CD4-positive, alpha-beta T cell treated with Interleukin-6 for 4 hours (primary cell): ENCODE results near the gene SLC39A1.

Source experiments
- DNase-seq: peaks from one replicate; pipeline ENCODE4 v3.0.0-alpha.2; 2020; ENCODE audit warnings: mixed read lengths

SLC39A1 gene

DNA sequence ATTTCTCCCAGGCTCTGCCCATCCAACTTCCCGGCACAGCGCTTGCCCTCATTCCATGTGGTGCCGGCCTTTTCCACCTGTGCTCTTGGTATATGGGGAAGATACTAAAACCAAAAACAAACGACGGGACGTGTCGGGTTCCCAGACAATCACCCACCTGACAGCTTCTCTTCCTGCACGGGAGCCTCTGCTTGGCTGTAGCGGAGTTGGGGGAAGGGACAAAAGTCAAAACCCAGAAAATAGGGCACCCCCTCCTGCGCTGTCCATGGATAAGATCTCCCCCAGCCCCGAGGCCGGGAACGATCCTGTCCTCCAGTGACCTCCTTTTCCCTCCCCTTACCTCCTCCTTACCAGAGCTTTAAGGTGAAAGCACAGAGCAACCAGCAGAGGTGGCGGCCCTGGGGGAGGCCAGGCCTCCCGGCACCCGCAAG is 13.5 kb upstream of the SLC39A1 start:
- DNase-seq, result no peak

GRCh38 chr1:153973525-153973924 is 10.2 kb upstream of the SLC39A1 start:
- DNase-seq, result no peak

GRCh38 chr1:153973071-153973470 is 9.7 kb upstream of the SLC39A1 start:
- DNase-seq, result no peak

DNA sequence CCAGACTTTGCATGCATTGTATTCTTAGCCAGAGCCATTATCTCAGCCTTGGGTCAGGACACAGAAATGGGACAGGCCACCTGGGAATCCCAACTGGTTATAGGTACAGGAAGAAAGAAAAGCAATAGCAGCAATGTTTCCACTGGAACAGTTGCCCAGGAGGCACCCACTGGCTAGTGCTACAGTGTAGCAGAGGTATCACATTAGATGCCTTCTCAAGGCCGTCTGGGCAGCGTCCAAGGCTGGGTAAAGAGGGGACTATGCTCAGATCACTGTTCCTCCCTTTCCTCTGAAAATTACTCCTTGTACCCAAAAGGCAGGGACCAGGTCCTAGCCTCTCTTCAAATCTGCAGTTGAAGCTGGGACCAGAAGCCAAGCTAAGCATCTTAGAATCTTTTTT is 7.0 kb upstream of the SLC39A1 start:
- no peak for DNase-seq

- no peak for DNase-seq
These were observed 5.6 kb upstream of the SLC39A1 start for GRCh38 chr1:153968972-153969371.

- no peak for DNase-seq
These were observed 5.1 kb upstream of the SLC39A1 start for GRCh38 chr1:153968408-153968807.

DNA sequence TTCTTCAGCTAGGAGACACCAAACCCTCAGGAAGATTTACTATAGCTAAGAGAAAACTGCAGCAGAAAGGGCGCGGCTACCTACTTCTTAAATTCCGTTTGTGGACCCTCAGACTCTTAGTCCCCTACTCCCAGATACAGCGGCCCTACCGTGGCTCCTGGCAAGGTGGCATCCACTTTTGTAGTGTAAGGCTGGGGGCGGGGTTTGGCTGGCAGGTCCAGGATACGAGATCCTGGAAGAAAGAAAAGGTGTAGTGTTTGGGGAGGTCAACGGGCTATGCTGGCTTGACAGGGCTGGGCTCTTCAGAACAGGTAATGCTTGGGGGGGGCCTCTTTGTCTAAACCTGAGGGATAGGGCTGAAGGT is 4.6 kb upstream of the SLC39A1 start:
- DNase-seq, result no peak

DNA sequence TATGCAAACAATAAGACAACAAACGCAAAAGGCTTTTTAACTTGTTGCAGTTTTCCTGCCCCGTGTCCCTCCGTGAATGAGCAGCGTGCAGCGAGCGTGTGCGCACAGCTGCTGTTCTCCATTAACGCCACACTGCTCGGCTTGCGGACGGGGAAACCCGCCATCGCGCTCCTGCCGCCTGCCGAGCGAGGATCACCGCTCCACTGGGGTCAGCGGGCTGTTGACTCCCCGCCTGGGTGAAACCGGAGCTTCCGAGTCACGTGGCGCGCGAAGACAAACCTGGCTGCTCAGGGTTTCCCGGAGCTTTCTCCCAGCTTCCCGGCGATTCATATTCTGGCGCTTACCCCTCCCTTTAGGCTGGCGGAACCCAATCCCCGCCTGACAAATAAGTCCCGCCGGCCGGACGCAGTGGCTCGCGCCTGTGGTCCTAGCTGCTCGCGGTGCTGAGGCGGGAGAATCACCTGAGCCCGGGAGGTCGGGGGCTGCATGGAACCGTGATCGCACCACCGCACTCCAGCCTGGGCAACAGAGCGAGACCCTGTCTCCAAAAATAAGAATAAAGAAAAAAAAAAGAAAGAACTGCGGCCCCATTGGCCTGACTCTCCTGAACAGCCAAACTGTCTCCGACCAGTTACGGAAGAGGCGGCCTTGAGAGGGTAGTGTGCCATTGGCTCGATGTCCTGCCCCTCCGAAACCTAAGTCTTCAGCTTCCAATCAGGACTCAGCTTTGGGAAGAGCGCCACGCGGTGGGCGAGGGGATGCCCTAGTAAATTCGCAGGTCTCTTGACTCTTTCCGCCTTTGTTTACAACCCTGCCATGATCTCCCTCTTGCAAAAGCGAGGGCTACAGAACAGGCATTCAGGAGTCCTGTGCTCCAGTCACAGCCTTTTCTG is 4.0 kb upstream of the SLC39A1 start, which contains the start of gene CREB3L4:
TSS of gene CREB3L4 (plus strand) at position 796 of the 893 bp plus-strand sequence. CDS start 624 bp downstream, outside the sequence.
- peak; percentile 90 for DNase-seq

DNA sequence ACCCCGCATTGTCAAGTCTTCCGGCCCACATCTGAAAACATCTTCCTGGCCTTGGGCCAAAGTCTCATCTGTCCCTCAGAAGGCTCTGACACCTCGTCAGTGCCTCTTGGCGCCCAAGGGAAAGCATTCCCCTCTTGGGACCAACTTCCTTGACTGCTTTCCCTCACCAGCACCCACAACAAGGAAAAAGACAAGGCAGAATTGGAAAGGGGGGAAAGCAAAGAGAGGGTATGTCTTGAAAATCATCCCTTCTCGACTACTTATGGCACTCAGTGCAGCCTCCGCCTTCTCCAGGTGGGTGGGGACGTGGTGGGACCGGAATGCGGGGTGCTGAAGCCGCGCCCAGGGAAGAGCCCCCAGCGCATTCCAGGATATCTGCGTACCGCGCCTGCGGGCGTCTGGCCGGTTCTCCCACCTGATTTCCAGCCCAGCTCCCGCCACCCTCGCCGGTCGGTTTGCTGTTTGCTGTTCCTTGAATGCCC is 554 bp upstream of the SLC39A1 start:
- DNase-seq, result no peak

- DNase-seq, result no peak
These were observed 978 bp downstream of the SLC39A1 start for GRCh38 chr1:153962088-153963029.

- no peak for DNase-seq
These were observed 1.9 kb downstream of the SLC39A1 start for GRCh38 chr1:153961421-153961820.

GRCh38 chr1:153960206-153960605 is 3.1 kb downstream of the SLC39A1 start:
- DNase-seq, result no peak

- DNase-seq, result no peak
These were observed 3.9 kb downstream of the SLC39A1 start for GRCh38 chr1:153959454-153959853.

DNA sequence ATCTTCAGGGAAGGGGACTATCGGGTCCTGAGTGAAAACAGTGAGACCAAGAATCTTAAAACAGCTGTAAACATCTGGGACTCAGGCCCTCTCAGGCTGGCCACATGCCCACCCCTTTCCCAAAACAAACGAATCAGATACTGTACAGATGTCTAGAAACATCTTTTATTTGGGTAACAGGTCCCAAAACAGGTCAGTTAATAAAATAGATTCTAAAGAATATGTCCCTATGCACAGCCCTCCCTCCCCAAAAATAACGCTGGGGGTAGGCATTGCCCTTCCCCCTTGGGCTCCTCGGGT is 4.4 kb downstream of the SLC39A1 start:
- no peak for DNase-seq

DNA sequence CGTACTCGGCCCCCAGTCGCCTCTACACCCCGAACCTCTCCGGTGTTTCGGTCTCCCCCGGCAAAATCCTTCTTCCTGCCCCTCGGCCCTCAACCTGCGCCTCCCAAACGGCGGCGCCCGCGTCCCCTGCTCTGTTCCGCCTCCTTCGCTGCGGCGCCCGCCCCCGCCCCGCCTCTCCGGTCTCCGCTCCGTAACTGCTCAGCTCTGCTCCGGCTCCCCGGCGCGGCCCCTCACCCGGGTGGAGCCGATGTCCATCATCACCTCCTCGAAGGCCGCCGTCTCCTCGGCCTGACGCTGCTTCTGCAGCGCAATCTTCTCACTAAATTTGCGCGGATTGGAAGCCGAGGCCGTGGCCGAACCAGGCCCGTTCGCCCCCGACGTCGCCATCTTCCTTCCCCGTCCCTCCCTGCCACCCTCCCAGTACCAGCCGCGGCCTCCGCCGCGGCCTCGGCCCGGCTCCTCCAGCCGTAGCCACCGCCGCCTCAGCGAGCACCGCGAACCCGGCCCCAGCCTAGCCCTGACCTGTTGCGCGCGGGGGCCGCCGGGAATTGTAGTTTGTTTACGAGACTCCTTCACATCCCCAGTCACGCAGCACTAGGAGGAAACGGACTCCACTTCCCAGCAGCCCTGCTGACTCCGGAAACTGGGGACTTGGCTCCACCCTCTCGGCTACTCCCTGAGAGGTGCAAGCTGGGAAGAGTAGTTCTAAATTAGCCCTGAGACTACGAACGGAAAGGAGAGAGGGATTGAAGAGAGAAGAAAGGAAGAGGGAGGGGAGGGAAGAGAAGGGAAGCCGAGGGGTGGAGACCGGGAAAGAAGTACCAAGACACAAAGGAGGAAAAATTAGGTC is 5.0 kb downstream of the SLC39A1 start, which contains the start of gene CRTC2:
TSS of gene CRTC2 (minus strand) at position 502 of the 850 bp plus-strand sequence. CDS start at position 387, 115 bp downstream.
- peak; percentile 99 for DNase-seq

DNA sequence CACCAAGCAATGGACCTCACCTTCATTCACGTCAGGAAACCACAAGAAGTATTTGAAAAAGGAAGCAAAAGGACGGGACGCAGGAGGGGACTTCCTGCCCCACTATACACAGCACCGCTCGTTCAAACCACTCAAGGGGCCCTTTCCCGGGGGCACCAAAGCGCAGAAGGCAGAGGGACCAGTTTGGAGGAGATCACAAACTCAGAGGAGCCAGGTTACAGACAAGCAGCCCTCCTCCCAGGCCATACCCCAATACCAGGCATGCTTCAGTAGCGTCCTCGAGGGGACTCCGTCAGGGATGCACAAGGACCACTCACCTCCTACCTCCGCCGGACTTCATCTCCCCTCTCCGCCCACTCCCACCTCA is 5.6 kb downstream of the SLC39A1 start:
- DNase-seq, result peak; percentile 42

GRCh38 chr1:153956997-153957715 is 6.2 kb downstream of the SLC39A1 start:
- DNase-seq, result no peak

DNA sequence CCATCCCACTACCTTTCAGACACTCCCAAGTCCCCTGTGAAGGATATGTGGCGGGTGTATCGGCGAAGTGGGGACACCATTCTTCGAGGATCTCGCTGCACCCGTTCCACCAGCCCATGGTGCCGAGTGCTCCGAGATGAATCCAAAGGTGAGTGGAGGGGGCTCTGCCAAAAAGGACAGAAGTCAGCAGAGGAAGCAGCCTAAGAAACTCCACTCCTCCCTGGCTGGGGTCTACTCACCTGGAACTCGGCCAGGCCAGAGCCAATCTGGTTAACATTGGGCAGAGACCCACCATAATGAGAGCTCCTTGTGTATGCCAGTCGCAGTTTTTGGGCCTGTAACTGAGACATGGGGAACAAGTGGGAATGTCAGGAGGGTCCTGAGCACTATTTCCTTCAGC is 8.5 kb downstream of the SLC39A1 start:
- DNase-seq, result no peak

- no peak for DNase-seq
These were observed 9.4 kb downstream of the SLC39A1 start for GRCh38 chr1:153953859-153954365.

GRCh38 chr1:153951801-153952200 is 11.5 kb downstream of the SLC39A1 start:
- no peak for DNase-seq

DNA sequence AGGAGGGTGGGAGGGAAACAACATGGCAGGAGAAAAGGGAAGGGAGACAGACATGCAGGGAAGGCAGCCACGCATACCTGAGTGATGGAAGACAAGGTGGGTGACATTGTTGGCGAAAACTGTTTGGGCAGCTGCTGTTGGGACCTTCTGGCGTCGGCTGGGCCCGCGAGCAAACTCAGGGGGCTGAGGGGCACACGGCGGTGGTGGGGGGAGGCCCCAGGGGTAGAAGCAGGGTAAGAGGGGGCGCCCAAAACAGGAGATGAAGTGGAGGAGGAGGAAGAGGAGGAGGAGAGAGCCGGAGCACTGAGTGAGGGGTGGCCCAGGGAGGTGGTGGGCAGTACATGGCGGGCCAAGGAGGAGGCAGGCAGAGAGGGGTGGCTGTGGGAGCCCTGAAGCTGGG is 12.2 kb downstream of the SLC39A1 start:
- DNase-seq, result no peak
